ENCODE results near the gene PLG. TPM values are rescaled to one million over a fixed set of nuclear protein-coding genes. Genes with fewer than 3 reads are reported as not detected.

Gene PLG
- total RNA-seq, 1 experiment from 2014 or later = 0.72 TPM

GRCh38 chr6:160798625-160799024 is 96.6 kb downstream of the PLG start:
- Mint-ChIP-seq H3K27ac (no peak overlapping the region), H3K4me3 (no peak overlapping the region), H3K9me3 (peaks cover 53% of the 10 kb centered on the region), H3K27me3 (ENCODE audit: low read depth) (no peaks in the 10 kb centered on the region; the same call in 1 of the 2 replicates), H3K36me3 (peaks cover 30% of the 10 kb centered on the region), H3K4me1 (peaks cover 4% of the 10 kb centered on the region)
- no peak for TF ChIP-seq PRDM15 (CRISPR knock-in tag; IDR thresholded peaks at IDR 0.05)
- no peak for TF ChIP-seq ZNF396 (CRISPR knock-in tag; IDR thresholded peaks at IDR 0.05; ENCODE audit: borderline replicate concordance)
- TF ChIP-seq FOXP4 (CRISPR knock-in tag; IDR thresholded peaks at IDR 0.05) = no peak
- no peak for TF ChIP-seq MAX (CRISPR knock-in tag; IDR thresholded peaks at IDR 0.05)
- TF ChIP-seq ATF3 (CRISPR knock-in tag; conservative IDR thresholded peaks at IDR 0.05) = no peak
- no peak for TF ChIP-seq FOXK1 (CRISPR knock-in tag; IDR thresholded peaks at IDR 0.05)
- no peak for TF ChIP-seq ESRRA (CRISPR knock-in tag; IDR thresholded peaks at IDR 0.05; ENCODE audit: borderline replicate concordance)
- no peak for TF ChIP-seq NR3C1 (CRISPR knock-in tag; conservative IDR thresholded peaks at IDR 0.05; ENCODE audit: low read depth)
- no peak for TF ChIP-seq STAT6 (CRISPR knock-in tag; conservative IDR thresholded peaks at IDR 0.05; ENCODE audit: low read depth)
- ChIA-PET POLR2A (no interaction called here), CTCF (no interaction called here)
- DNase-seq (ENCODE audit: low spot score) (no peak), ATAC-seq (no peak)

GRCh38 chr6:160799801-160800506 is 97.9 kb downstream of the PLG start:
- H3K4me3 Mint-ChIP-seq = no peak overlapping the region
- DNase-seq (ENCODE audit: low spot score) (no peak), ATAC-seq (no peak)
- H3K27ac Mint-ChIP-seq = no peak overlapping the region
- no peaks in the 10 kb centered on the region; the same call in 1 of the 2 replicates for H3K4me1 Mint-ChIP-seq
- peaks cover 30% of the 10 kb centered on the region for H3K36me3 Mint-ChIP-seq
- H3K27me3 Mint-ChIP-seq (ENCODE audit: low read depth) = no peaks in the 10 kb centered on the region; the same call in 1 of the 2 replicates
- ChIA-PET CTCF (no interaction called here), POLR2A (no interaction called here)
- H3K9me3 Mint-ChIP-seq = peaks cover 56% of the 10 kb centered on the region
- TF ChIP-seq ZNF281 (CRISPR knock-in tag; IDR thresholded peaks at IDR 0.05) = no peak
- no peak for TF ChIP-seq ZNF532 (CRISPR knock-in tag; IDR thresholded peaks at IDR 0.05; ENCODE audit: borderline replicate concordance)
- TF ChIP-seq SP1 (CRISPR knock-in tag; conservative IDR thresholded peaks at IDR 0.05) = no peak
- no peak for TF ChIP-seq TEAD1 (CRISPR knock-in tag; IDR thresholded peaks at IDR 0.05)
